ENCODE results near the gene MAST3. TPM values are rescaled to one million over a fixed set of nuclear protein-coding genes. Genes with fewer than 3 reads are reported as not detected.

The MAST3 gene
- polyA plus RNA-seq, 1 donor from 2014 or later, result 2.3 TPM

- no peaks in the 10 kb centered on the region for H4K20me1 ChIP-seq (ENCODE audit: insufficient read depth)
- H3K9me3 ChIP-seq (ENCODE audit: low read length), result no peaks in the 10 kb centered on the region
- no peak overlapping the region for H2AFZ ChIP-seq (ENCODE audit: low read depth, low read length)
- H3K9me2 ChIP-seq (ENCODE audit: insufficient read depth, low read length), result no peaks in the 10 kb centered on the region
- H3K4me3 ChIP-seq (ENCODE audit: low read length), result no peak overlapping the region
- no peaks in the 10 kb centered on the region for H3K27me3 ChIP-seq (ENCODE audit: insufficient read depth, low read depth, low read length)
- H3F3A ChIP-seq (ENCODE audit: insufficient read depth, low read length, poor library complexity, severe bottlenecking), result no peaks in the 10 kb centered on the region
- TF ChIP-seq CTCF (IDR thresholded peaks at IDR 0.05; ENCODE audit: poor library complexity, severe bottlenecking) (no peak), TAF1 (IDR thresholded peaks at IDR 0.05; ENCODE audit: low read depth) (no peak), POLR2AphosphoS5 (IDR thresholded peaks at IDR 0.05) (no peak), RAD21 (conservative IDR thresholded peaks at IDR 0.05) (no peak), SMC3 (conservative IDR thresholded peaks at IDR 0.05; ENCODE audit: poor library complexity) (no peak)
- no peaks in the 10 kb centered on the region for H3K36me3 ChIP-seq (ENCODE audit: insufficient read depth, low read length)
- H3K4me2 ChIP-seq (ENCODE audit: low read length), result no peak overlapping the region
- no peak overlapping the region for H3K27ac ChIP-seq (ENCODE audit: low read length)
- H3K9ac ChIP-seq (ENCODE audit: low read length), result no peak overlapping the region
- no peaks in the 10 kb centered on the region for H3K79me2 ChIP-seq (replicated peaks; ENCODE audit: insufficient read depth, low read length)
These were observed 68.4 kb downstream of the MAST3 start for GRCh38 chr19:18165794-18166544.

- Histone ChIP-seq H3K9me3 (ENCODE audit: low read length) (no peaks in the 10 kb centered on the region), H3K27me3 (ENCODE audit: insufficient read depth, low read depth, low read length) (no peaks in the 10 kb centered on the region), H3K36me3 (ENCODE audit: insufficient read depth, low read length) (no peaks in the 10 kb centered on the region), H3K9ac (ENCODE audit: low read length) (no peak overlapping the region), H2AFZ (ENCODE audit: low read depth, low read length) (no peak overlapping the region), H3K4me2 (ENCODE audit: low read length) (no peak overlapping the region), H4K20me1 (ENCODE audit: insufficient read depth) (no peaks in the 10 kb centered on the region), H3K27ac (ENCODE audit: low read length) (no peak overlapping the region), H3K4me3 (ENCODE audit: low read length) (no peak overlapping the region), H3F3A (ENCODE audit: insufficient read depth, low read length, poor library complexity, severe bottlenecking) (no peaks in the 10 kb centered on the region), H3K79me2 (replicated peaks; ENCODE audit: insufficient read depth, low read length) (no peaks in the 10 kb centered on the region), H3K9me2 (ENCODE audit: insufficient read depth, low read length) (no peaks in the 10 kb centered on the region)
- TF ChIP-seq MXI1 (conservative IDR thresholded peaks at IDR 0.05; ENCODE audit: poor library complexity, severe bottlenecking) (no peak), REST (IDR thresholded peaks at IDR 0.05; ENCODE audit: borderline replicate concordance) (no peak), EP300 (conservative IDR thresholded peaks at IDR 0.05; ENCODE audit: poor library complexity, severe bottlenecking) (no peak)
These were observed 69.4 kb downstream of the MAST3 start for GRCh38 chr19:18167011-18167410.
